ENCODE measurements around the gene DFFA.
A peak's percentile ranks its signal among the peaks of the same experiment; 100 is the strongest.

DFFA gene

GRCh38 chr1:10472220-10473144 lies at the start of gene DFFA:
Gene DFFA, minus strand, starts transcription at chr1:10472529. Its CDS starts 71 bp downstream, at chr1:10472458.
- FAIRE-seq: no peak

GRCh38 chr1:10521537-10522157 lies 49.3 kb upstream of the DFFA start:
- no peak for DNase-seq (ENCODE audit: insufficient read length, low spot score)
- no peak for FAIRE-seq
- TF ChIP-seq CTCF (IDR thresholded peaks at IDR 0.05; ENCODE audit: insufficient read depth, missing control alignments): no peak

More at GRCh38 chr1:10472220-10473144, at the start of gene DFFA:
- no peak for TF ChIP-seq CTCF (IDR thresholded peaks at IDR 0.05; ENCODE audit: insufficient read depth, missing control alignments)
- peak; percentile 75 for DNase-seq (ENCODE audit: insufficient read length, low spot score)

- FAIRE-seq (no peak), DNase-seq (ENCODE audit: insufficient read length, low spot score) (no peak)
- no peak for TF ChIP-seq CTCF (IDR thresholded peaks at IDR 0.05; ENCODE audit: insufficient read depth, missing control alignments)
Observed at GRCh38 chr1:10520952-10521351, 48.6 kb upstream of the DFFA start.

GRCh38 chr1:10520497-10520896 lies 48.2 kb upstream of the DFFA start:
- no peak for FAIRE-seq
- DNase-seq (ENCODE audit: insufficient read length, low spot score): no peak
- no peak for TF ChIP-seq CTCF (IDR thresholded peaks at IDR 0.05; ENCODE audit: insufficient read depth, missing control alignments)

- no peak for TF ChIP-seq CTCF (IDR thresholded peaks at IDR 0.05; ENCODE audit: insufficient read depth, missing control alignments)
- no peak for DNase-seq (ENCODE audit: insufficient read length, low spot score)
- FAIRE-seq: no peak
Observed at GRCh38 chr1:10519016-10519417, 46.7 kb upstream of the DFFA start.

GRCh38 chr1:10517677-10517982 lies 45.3 kb upstream of the DFFA start:
- TF ChIP-seq CTCF (IDR thresholded peaks at IDR 0.05; ENCODE audit: insufficient read depth, missing control alignments): no peak
- FAIRE-seq (no peak), DNase-seq (ENCODE audit: insufficient read length, low spot score) (no peak)

All from D721Med (cell line).